ENCODE measurements around the gene PHACTR3.

GRCh38 chr20:59668926-59669850 is 64.8 kb downstream of the PHACTR3 start:
- TF ChIP-seq ZBTB7A (IDR thresholded peaks at IDR 0.05; ENCODE audit: low read depth) (no peak), CEBPB (IDR thresholded peaks at IDR 0.05) (no peak)
- TF ChIP-seq, protein P1, sequence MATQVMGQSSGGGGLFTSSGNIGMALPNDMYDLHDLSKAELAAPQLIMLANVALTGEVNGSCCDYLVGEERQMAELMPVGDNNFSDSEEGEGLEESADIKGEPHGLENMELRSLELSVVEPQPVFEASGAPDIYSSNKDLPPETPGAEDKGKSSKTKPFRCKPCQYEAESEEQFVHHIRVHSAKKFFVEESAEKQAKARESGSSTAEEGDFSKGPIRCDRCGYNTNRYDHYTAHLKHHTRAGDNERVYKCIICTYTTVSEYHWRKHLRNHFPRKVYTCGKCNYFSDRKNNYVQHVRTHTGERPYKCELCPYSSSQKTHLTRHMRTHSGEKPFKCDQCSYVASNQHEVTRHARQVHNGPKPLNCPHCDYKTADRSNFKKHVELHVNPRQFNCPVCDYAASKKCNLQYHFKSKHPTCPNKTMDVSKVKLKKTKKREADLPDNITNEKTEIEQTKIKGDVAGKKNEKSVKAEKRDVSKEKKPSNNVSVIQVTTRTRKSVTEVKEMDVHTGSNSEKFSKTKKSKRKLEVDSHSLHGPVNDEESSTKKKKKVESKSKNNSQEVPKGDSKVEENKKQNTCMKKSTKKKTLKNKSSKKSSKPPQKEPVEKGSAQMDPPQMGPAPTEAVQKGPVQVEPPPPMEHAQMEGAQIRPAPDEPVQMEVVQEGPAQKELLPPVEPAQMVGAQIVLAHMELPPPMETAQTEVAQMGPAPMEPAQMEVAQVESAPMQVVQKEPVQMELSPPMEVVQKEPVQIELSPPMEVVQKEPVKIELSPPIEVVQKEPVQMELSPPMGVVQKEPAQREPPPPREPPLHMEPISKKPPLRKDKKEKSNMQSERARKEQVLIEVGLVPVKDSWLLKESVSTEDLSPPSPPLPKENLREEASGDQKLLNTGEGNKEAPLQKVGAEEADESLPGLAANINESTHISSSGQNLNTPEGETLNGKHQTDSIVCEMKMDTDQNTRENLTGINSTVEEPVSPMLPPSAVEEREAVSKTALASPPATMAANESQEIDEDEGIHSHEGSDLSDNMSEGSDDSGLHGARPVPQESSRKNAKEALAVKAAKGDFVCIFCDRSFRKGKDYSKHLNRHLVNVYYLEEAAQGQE (IDR thresholded peaks at IDR 0.05; ENCODE audit: low read depth), result no peak

Measured in Ishikawa (cell line).